GM18907 (cell line): ENCODE measurements around the gene ZBTB12.
"Not testable (repeated sequence)": the region's sequence is repeated elsewhere in the genome, so short reads cannot be mapped to it uniquely, and the experiment has no call there.

Experiments used
- ATAC-seq: cut with Tn5 transposase; IDR thresholded peaks from one replicate; pipeline ENCODE4 v1.9.1; 2021; ENCODE audit warnings: mild to moderate bottlenecking, moderate library complexity; ENCODE audit not compliant: unreplicated experiment

Gene ZBTB12

GRCh38 chr6:31901953-31902643 lies at the start of gene ZBTB12:
TSS of gene ZBTB12 (minus strand) at chr6:31902086. CDS start at chr6:31901305, 781 bp downstream.
- peak; percentile 33 for ATAC-seq

- ATAC-seq, result no peak
These were observed 48.2 kb upstream of the ZBTB12 start for GRCh38 chr6:31949926-31950548.

- ATAC-seq, result no peak
These were observed 47.0 kb upstream of the ZBTB12 start for GRCh38 chr6:31948753-31949413.

- no peak for ATAC-seq
These were observed 46.4 kb upstream of the ZBTB12 start for GRCh38 chr6:31948306-31948705.

GRCh38 chr6:31947864-31948263 lies 46.0 kb upstream of the ZBTB12 start:
- no peak for ATAC-seq

- ATAC-seq, result no peak
These were observed 45.3 kb upstream of the ZBTB12 start for GRCh38 chr6:31947070-31947675.

GRCh38 chr6:31946370-31946885 lies 44.5 kb upstream of the ZBTB12 start:
- ATAC-seq, result no peak

- ATAC-seq, result no peak
These were observed 43.9 kb upstream of the ZBTB12 start, which contains the start of gene CFB for GRCh38 chr6:31945507-31946369. TSS of gene CFB (plus strand) at chr6:31946095. CDS start at chr6:31946222, 127 bp downstream.

- no peak for ATAC-seq
These were observed 43.2 kb upstream of the ZBTB12 start for GRCh38 chr6:31945154-31945506.

- no peak for ATAC-seq
These were observed 41.9 kb upstream of the ZBTB12 start for GRCh38 chr6:31943742-31944141.

- ATAC-seq, result no peak
These were observed 38.4 kb upstream of the ZBTB12 start for GRCh38 chr6:31940256-31940664.

- ATAC-seq, result no peak
These were observed 33.9 kb upstream of the ZBTB12 start for GRCh38 chr6:31935823-31936222.

- no peak for ATAC-seq
These were observed 33.1 kb upstream of the ZBTB12 start for GRCh38 chr6:31935021-31935420.

GRCh38 chr6:31933537-31933936 lies 31.7 kb upstream of the ZBTB12 start:
- ATAC-seq, result no peak

- not testable (repeated sequence) for ATAC-seq
These were observed 30.3 kb upstream of the ZBTB12 start for GRCh38 chr6:31932137-31932536.

GRCh38 chr6:31930962-31931361 lies 29.1 kb upstream of the ZBTB12 start:
- no peak for ATAC-seq

- no peak for ATAC-seq
These were observed 26.7 kb upstream of the ZBTB12 start for GRCh38 chr6:31928672-31928939.

- ATAC-seq, result no peak
These were observed 26.2 kb upstream of the ZBTB12 start for GRCh38 chr6:31927863-31928671.

- no peak for ATAC-seq
These were observed 25.5 kb upstream of the ZBTB12 start, which contains the start of gene C2 for GRCh38 chr6:31927242-31927862. TSS of gene C2 (plus strand) at chr6:31927717. CDS start at chr6:31927753, 36 bp downstream.
